Activated CD4-positive, alpha-beta T cell treated with anti-CD3 and anti-CD28 coated beads for 1 hour (primary cell): ENCODE results near the gene TTC17.
"Not testable (repeated sequence)": the region's sequence is repeated elsewhere in the genome, so short reads cannot be mapped to it uniquely, and the experiment has no call there.

Experiments used
- DNase-seq: peaks from one replicate; pipeline ENCODE4 v3.0.0-alpha.2; 2020

The TTC17 gene

DNA sequence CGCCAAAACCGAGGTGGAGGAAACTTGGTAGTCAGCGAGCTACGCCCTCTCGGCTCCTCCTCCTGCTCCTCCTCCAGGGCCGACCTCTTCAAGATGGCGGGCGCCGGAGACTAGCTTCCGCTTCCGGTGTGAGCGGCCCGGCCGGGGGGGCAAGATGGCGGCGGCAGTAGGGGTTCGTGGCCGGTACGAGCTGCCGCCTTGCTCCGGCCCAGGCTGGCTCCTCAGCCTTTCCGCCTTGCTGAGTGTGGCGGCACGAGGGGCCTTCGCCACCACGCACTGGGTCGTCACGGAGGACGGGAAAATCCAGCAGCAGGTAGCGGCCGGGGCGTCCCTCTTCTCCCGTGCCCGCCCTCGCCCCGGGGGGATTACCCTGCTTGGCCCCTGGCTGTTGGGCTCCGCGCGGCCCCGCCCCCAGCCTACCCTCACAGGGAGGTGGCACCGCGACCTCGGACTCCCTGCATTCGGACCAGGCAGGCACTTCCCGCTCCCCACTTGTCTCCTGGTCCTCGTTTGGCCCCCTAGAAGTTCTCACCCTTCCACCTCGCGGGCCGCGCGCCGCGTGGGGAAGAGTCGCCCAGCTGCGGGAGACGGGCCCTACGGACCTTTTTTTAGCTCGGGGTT is at the start of gene TTC17:
TSS of gene TTC17 (plus strand) at position 120 of the 621 bp plus-strand sequence. CDS start at position 155, 35 bp downstream.
- DNase-seq, result peak; percentile 86

GRCh38 chr11:43311791-43312607 is 46.7 kb upstream of the TTC17 start, which contains the start of gene API5:
Gene API5, plus strand, starts transcription at chr11:43311996. Its CDS starts 132 bp downstream, at chr11:43312128.
- peak; percentile 88 for DNase-seq

GRCh38 chr11:43315966-43316365 is 42.8 kb upstream of the TTC17 start:
- no peak for DNase-seq

- DNase-seq, result no peak
These were observed 42.3 kb upstream of the TTC17 start for GRCh38 chr11:43316451-43316850.

DNA sequence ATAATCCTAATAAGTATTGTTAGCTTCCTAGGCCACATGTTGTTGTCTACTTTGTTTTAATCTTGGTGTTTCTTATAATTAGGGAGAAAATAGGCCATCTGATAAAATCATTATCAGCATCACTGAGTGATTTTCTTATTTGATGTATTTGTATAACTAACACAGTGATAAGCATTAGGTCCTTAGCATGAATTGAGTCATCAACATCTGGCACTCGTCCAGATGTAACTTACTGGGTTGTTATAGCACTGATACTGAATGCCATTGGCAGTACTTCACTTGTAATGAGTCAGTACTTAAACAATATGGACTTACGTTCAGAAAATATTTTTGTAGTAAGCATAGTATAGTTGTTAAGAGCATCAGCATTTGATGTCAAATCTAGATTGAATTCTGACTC is 30.7 kb upstream of the TTC17 start:
- no peak for DNase-seq

DNA sequence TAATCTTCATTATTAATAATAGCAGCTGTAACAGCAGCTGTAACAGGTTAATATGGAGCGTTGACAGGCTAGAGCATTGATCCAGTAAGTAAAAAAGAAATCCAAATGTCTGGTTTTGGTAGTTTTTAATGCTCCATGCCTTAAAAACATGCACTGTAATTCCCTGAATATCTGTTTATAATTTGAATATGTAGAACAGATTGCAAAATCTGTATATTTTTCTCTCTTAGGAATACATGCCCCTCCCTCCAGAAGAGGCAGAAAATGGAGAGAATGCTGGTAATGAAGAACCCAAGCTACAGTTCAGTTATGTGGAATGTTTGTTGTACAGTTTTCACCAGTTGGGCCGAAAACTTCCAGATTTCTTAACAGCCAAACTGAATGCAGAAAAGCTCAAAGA is 30.2 kb upstream of the TTC17 start:
- DNase-seq, result no peak

DNA sequence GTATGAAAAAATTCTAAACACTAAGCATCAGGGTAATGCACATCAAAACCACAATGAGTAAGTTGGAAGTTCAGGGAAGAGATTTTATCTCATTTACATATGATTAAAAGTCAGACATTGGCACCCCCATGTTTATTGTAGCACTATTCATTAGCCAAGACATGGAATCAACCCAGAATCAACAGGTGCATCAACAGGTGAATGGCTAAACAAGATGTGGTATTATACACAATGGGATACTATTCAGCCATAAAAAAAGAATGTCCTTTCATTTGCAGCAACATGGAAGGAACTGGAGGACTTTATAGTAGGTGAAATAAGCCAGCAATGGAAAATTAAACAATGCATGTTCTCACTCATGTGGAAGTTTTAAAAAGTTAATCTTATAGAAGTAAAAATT is 17.6 kb upstream of the TTC17 start:
- DNase-seq, result no peak

GRCh38 chr11:43351426-43351825 is 7.3 kb upstream of the TTC17 start:
- not testable (repeated sequence) for DNase-seq

GRCh38 chr11:43354311-43354710 is 4.4 kb upstream of the TTC17 start:
- DNase-seq, result no peak

DNA sequence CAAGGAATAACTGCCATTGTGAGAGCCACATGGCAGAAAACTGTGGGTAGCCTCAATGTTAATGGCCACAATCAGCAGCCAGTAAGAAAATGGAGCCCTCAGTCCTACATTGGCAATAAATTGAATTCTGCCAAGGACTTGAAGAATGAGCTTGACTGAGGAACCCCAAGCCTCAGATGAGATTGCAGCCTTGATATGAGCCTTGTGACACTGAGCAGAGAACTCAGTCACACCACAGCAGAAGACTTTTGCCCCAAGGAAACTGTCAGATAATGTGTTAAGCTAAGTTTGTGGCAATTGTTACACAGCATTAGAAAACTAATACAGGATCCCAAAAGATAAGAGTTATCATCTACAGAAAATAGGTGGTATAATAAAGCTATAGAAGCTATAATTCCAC is 2.4 kb upstream of the TTC17 start:
- DNase-seq, result no peak

DNA sequence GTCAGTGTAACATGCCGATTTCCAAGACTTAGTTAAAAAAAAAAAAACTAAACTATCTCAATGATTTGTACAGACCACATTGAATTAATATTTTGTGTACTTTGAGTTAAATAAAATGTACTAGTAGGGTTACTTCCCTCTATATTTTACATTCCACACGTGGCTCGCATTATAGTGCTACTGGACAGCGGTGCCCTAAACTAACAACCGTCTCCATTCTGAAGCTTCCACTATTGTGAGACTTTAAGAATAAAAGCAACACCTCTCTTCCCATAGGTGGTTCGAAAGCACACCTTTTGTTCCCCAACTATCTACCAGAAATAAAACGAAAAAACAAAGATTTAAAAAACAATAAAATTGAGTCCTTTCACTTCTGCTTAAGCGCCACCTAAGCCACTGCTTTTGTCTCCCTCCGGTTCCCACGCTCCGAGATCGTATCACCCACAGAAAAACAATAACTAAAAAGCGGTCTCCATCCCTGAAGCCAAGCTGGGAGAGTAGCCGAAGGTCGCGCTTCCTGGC is 380 bp upstream of the TTC17 start:
- no peak for DNase-seq

DNA sequence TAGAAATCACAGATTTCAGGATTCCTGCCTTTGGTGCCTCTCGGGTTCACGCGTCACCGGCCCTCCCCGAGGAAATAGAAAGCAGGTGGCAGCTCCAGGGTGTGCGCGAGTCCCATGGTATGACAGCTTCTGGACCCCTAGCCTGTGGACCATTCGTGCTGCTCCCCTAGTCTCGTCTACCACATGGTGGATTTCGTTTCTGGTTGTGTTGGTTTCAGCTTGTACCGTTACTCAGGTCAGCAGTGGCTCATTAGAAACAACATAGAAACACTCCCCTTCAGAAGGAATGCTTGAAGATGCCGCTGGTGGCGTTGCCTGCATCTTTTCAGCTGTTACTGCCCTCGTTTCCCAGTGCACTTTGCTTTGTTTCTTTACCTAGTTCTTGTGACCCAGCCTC is 700 bp downstream of the TTC17 start:
- DNase-seq, result no peak

GRCh38 chr11:43360361-43361032 is 1.8 kb downstream of the TTC17 start:
- no peak for DNase-seq

DNA sequence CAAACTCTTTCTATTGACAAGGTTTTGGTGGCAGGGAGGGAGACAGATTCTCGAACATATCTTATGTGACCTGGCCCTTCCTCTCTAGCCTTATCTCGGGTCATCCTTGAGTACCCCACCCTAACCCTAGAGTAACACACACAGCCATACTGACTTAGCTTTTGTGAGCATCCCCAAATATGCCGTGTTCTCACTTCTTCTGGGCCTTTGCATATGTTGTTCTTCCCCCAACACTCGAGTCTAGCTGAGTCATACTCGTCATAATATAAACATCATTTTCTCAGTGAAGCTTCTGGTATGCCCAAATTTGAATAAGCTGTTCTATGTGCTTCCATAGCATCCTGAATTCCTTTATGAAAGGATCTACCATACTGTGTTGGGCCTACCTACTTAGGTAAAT is 8.0 kb downstream of the TTC17 start:
- no peak for DNase-seq

DNA sequence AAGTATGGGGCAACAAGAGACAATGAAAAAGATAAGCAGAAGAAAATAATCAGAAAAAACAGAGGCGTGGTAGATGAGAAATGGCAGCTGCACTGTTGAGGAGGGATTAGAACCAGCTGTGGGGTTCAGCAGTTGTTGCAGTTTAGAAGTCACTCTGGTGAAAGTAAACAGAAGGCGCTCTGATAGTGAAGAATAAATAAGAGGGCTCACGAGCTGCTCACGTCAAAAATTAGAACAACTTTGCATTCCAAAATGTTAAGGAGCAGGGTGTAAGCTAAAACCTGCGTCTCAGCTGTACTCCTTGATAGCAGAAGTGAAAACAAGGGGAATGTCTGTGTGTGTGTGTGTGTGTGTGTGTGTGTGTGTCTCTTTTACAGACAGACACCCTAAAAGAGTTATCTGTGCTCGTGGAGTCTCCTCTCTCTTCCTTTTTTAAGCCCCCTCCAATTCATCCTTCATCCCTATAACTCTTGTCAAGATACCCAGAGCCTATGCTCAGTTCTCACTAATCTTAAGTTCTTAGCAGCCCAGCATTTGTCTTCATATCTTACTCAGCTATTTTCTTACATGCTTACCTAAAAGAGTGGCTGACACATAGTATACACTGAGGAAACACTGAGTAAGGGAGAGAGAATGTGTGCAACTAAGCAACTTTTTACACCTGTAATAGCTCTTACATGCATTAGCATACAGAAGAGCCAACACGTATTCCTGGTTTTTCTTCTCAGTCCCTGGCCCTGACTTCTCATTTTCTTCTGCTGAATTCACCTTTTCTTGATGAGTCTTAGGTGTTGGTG is 8.9 kb downstream of the TTC17 start:
- DNase-seq, result no peak

DNA sequence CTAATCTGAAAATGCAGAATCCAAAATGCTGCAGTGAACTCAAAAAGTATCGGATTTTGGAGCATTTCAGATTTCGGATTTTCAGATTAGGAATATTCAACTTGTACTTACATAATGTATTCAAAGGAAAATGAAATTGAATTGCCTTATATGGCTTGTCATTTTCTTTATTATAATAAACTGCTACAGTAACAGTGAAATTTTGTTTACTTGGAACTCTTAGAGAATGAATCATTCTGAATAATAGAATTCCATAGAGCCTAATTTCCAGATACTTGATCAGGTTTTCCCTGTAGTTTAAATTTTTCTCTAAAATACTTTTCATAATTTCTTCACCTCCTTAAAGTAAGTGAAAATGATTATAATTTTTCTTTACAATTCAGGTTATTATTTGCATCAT is 17.3 kb downstream of the TTC17 start:
- DNase-seq, result no peak

- no peak for DNase-seq
These were observed 17.9 kb downstream of the TTC17 start for GRCh38 chr11:43376594-43376993.

DNA sequence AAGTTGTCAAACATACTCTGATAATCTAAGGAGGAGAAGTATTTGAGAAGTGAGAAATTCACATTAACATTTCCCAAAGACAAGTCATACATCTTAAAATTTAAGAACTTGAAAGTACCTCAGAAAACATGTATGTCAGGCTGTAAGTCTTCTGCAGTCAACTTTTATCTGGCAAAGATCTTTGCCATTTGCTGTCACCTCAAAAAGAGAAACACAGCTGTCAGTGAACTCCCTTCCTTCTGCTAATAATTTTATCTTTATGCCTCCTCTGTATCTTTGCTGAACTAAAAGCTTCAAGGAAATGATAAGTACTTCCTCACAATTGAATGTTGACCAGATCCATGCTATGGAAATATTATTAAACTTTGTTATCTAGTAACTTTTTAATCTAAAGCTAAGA is 18.7 kb downstream of the TTC17 start:
- DNase-seq, result no peak

DNA sequence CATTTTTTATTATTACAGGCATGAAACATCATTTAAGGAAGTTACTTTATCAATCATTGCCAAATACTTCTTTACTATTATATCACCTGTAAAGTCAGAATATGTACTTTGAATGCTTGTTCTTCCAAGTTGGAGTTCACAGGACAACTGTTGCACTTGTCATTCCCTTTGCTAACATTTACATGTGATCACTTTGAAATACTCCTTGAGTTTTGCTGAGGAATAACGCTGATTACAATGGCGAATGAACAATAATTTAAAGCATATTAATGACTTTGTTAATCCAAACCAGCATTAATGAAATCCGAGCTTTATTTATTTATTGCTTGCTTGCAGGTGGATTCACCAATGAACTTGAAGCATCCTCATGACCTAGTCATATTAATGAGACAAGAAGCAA is 20.2 kb downstream of the TTC17 start:
- DNase-seq, result no peak

- no peak for DNase-seq
These were observed 23.1 kb downstream of the TTC17 start for GRCh38 chr11:43381802-43382201.

GRCh38 chr11:43382614-43383013 is 23.9 kb downstream of the TTC17 start:
- DNase-seq, result no peak

DNA sequence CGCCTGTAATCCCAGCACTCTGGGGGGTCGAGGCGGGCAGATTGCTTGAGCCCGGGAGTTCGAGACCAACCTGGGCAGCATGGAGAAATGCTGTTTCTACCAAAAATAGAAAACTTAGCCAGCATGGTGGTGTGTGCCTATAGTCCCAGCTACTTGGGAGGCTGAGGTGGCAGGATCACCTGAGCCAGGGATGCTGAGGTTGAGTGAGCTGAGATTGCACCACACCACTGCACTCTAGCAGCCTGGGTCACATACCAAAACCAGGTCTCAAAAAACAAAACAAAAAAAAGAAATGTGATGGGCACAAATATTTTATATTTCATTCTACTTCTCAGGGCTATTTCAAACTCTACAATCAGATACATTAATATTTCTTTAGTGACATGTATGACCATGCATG is 25.7 kb downstream of the TTC17 start:
- DNase-seq, result no peak

DNA sequence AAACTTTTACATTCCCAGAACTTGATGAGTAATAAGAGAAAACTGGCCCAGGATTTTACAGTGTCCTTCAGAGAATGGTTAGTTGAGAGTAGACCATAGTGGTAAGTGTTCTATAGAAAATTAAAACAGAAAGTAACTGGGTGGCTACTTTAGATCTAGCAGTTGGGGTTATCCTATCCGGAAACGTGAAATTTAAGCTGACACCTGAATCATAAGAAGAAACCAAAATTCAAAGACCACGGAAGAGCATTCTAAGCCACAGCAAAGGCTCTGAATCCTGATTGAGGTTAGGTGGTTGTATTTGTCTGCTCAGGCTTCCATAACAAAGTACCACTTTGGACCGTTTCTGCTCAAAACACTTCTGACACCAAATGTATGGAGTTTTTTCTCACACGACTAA is 34.0 kb downstream of the TTC17 start:
- DNase-seq, result no peak
